ENCODE measurements around the gene NOP14.

GRCh38 chr4:2961811-2962441 lies 1.3 kb downstream of the NOP14 start:
- TF ChIP-seq CTCF (conservative IDR thresholded peaks at IDR 0.05 in 1 of 2, IDR thresholded peaks at IDR 0.05 in 1 of 2; ENCODE audit: extremely low read depth in 1 of 2, insufficient read depth in 1 of 2, low read depth in 1 of 2, low read length in 2 of 2) (peak in 1 of 2 donors; percentile 10), EZH2 (IDR thresholded peaks at IDR 0.05; ENCODE audit: borderline replicate concordance, low read length) (no peak)
